GM18907 (cell line): Measurements from ENCODE around the gene RAC2.

Source experiments
- ATAC-seq: cut with Tn5 transposase; IDR thresholded peaks from one replicate; pipeline ENCODE4 v1.9.1; 2021; ENCODE audit warnings: mild to moderate bottlenecking, moderate library complexity; ENCODE audit not compliant: unreplicated experiment

RAC2 gene

DNA sequence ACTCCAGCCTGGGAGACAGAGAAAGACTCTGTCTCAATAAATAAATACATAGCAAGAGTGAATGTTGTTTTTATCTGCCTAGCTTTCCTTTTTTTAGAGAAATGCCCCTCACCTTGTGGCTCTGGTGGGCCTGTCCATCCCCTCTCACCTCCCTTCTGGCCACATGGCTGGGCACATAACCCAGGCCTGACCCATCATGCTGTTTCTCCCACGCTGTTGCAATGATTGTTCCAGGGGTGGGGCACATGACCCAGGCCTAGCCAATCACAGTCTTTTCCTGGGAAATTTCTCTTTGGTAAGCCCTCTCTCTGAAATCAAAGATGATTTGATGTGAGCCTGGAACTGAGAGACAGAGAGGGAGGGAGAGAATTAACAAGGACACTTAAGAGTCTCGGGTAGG, 32.7 kb upstream of the RAC2 start:
- ATAC-seq, result no peak

GRCh38 chr22:37275622-37276021, 31.6 kb upstream of the RAC2 start:
- ATAC-seq, result no peak

- ATAC-seq, result no peak
Observed at GRCh38 chr22:37275134-37275533, 31.1 kb upstream of the RAC2 start.

- ATAC-seq, result no peak
Observed at GRCh38 chr22:37274380-37274862, 30.4 kb upstream of the RAC2 start.

DNA sequence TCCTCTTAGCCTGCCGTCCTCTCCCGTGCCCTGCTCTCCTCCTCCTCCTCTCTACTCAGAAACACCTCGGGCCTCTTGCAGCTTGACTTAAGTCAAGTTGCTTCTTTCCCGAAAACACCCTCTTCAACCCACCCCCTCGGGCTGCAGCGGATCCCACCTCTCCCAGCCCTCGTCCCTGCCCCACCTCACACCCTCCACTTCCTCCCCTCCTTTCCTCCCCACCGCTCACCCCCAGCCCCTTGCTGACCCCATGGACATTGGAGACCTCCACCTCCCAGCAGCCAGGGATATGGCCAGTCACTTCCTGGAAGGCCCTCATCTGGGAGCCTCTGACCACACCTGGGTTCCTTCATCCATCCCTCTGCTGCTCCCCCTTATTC, 29.8 kb upstream of the RAC2 start:
- no peak for ATAC-seq

DNA sequence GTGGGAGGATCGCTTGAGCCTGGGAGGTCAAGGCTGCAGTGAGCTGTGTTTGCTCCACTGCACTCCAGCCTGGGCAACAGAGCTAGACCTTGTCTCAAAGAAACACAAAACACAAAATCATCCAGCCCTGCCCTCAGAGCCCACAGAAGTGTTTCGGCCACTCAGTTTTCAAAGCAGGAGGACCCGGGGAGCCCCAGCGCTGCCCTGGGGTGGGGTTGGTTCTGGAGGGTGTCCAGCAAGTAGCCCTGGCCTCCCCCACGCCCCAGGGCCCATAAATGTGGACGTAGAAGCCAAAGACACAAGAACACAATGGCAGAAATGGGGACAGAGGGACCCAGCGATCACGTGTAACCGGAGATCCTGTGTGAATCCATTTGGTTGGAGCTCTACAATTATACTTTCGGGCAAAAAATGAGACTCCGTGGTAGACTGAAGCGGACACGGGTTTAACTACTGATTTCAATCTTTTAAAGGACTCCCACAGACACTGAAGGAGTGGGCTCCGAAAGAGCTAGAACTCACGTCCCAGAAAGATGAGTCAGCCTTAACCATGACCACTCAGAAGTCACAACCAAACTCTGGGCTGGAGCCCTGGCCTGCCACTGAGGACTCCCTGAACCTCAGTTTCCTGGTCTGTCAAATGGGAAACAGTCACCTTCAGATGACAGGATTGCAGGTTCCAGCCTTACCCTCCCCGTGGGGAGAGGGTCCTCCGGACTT, 29.2 kb upstream of the RAC2 start:
- no peak for ATAC-seq

DNA sequence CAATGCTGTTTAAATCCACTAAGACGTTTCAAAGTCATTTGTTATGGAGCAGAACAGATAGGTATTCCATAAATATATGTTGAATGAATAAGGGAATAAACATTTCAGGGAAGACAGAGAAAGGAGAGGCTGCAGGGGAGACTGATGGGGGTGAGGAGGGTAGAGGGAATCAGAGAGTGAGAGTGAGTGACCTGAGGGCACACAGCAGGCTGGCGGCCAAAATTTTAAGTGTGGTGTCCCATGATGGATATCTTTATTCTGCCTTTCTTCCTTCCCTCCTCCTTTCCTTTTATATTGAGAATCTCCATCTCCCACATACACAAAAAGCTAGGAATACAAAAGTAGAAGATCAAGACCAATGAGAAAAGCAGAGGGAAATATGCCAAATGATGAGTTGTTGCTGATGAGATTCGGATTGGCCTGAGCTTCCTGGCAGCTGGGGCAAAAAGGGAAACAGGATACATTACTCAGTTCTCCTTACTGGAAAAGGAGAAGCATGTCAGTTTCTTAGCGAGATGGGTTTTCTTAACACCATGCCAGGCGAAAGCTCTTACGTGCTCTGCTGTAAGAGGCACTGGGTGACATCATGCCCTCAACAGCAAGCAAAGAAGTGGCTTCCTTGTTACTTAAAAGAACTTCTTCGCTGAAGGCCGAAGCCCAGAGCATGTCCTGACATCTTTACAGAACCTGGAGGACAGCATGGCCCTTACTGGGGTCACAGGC, 27.0 kb upstream of the RAC2 start:
- ATAC-seq, result no peak

GRCh38 chr22:37269936-37270678, 26.0 kb upstream of the RAC2 start:
- no peak for ATAC-seq

- no peak for ATAC-seq
Observed at GRCh38 chr22:37267661-37268413, 23.8 kb upstream of the RAC2 start.

GRCh38 chr22:37267135-37267587, 23.1 kb upstream of the RAC2 start:
- ATAC-seq, result peak; percentile 77

GRCh38 chr22:37266581-37267134, 22.6 kb upstream of the RAC2 start:
- ATAC-seq, result peak; percentile 4

- no peak for ATAC-seq
Observed at GRCh38 chr22:37263966-37264887, 20.2 kb upstream of the RAC2 start.

DNA sequence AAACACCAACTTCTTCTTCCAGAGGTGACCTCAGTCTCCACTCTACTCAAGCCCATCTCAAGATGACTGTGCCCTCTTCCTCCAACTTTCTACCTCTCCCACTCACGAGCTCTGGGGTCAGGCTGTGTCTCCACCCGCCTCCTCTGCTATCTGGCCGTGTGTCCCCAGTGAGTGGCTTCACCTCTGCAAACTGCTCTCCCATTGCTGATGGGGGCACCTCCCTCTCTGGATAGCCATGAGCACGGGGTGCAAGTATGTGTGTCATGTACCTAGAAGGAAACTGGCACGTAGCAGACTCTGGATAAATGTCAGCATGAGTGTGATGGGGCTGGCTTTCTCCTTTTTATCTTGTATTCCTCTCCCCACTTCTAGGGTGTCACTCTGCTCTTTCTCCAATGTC, 18.3 kb upstream of the RAC2 start:
- ATAC-seq, result no peak

DNA sequence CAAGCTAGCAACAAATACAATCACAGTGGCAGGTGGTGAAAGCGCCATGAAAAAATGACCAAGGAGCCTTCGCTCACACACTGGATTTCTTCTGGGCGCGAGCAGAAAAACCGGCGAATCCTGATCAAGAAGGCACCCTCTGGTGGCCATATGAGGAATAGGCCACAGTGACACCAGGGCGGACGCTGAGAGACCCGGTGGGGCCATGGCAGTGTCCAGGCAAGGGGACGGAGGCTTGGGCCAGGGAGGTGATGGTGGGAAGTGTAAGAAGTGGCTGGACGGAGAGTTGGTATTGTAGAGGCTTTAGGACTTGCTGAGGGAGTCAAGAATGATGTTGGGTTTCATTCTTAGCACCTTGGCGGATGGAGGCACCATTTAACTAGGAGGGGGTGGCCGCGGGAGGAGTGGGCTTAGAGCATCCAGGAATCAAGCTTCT, 16.9 kb upstream of the RAC2 start:
- ATAC-seq, result peak; percentile 51

GRCh38 chr22:37260155-37260795, 16.2 kb upstream of the RAC2 start:
- ATAC-seq, result no peak

GRCh38 chr22:37259540-37260029, 15.5 kb upstream of the RAC2 start:
- ATAC-seq, result no peak

GRCh38 chr22:37258753-37259401, 14.8 kb upstream of the RAC2 start:
- ATAC-seq, result no peak

DNA sequence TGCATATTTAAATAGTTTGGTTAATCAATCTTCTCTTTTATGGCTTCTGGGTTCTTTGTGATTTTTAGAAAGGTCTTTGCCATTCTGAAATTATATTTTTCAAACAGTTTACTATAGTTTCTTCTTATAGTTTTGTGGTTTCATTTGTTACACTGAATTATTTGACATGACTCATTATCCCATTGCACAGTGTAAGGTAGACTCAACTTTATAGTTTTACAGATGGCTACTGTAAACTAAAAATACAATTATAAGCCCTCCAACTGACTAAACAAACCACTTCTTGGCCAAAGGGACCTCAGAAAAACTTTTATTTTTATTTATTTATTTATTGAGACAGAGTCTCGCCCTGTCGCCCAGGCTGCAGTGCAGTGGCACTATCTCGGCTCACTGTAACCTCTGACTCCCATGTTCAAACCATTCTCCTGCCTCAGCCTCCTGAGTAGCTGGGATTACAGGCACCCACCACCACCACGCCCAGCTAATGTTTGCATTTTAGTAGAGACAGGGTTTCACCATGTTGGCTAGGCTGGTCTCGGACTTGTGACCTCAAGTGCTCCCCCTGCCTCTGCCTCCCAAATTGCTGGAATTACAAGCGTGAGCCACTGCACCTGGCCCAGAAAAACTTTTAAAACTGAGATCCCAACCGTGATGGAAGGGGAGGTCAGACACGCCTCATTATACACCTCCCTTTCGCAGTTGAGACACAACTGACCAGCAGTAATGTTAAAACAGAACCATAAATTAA, 14.1 kb upstream of the RAC2 start:
- ATAC-seq, result no peak
